Measurements from ENCODE around the gene LRRC8B.

DNA sequence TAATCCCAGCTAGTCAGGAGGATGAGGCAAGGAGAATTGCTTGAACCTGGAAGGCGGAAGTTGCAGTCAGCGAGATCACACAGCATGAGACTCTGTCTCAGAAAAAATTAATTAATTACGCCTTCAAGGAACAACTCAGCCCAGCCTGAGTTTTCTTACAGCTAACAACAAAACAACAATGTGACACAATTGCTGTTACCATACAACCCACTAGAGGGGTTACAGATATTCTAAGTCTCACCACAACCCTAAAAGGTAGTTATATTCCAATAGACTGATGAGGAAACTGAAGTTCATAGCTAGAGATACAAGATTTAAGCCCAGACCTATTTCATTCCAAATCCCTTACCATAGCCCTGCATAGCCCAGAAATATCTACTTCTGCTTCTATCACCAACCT lies 105.4 kb downstream of the LRRC8B start:
- TF ChIP-seq POLR2A (IDR thresholded peaks at IDR 0.05): no peak
- TF ChIP-seq, protein P1, sequence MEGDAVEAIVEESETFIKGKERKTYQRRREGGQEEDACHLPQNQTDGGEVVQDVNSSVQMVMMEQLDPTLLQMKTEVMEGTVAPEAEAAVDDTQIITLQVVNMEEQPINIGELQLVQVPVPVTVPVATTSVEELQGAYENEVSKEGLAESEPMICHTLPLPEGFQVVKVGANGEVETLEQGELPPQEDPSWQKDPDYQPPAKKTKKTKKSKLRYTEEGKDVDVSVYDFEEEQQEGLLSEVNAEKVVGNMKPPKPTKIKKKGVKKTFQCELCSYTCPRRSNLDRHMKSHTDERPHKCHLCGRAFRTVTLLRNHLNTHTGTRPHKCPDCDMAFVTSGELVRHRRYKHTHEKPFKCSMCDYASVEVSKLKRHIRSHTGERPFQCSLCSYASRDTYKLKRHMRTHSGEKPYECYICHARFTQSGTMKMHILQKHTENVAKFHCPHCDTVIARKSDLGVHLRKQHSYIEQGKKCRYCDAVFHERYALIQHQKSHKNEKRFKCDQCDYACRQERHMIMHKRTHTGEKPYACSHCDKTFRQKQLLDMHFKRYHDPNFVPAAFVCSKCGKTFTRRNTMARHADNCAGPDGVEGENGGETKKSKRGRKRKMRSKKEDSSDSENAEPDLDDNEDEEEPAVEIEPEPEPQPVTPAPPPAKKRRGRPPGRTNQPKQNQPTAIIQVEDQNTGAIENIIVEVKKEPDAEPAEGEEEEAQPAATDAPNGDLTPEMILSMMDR (IDR thresholded peaks at IDR 0.05): no peak
